CD4-positive, alpha-beta T cell treated with Interleukin-4 for 1 hour (primary cell): ENCODE measurements around the gene IGF1.

Experiments
- DNase-seq, 2 donors: peaks; one replicate each; pipeline ENCODE4 v3.0.0-alpha.2; 2020 to 2022

IGF1 gene

GRCh38 chr12:102425109-102426039 lies 55.0 kb downstream of the IGF1 start:
- DNase-seq, result no peak

- DNase-seq, result no peak
These were observed 56.9 kb downstream of the IGF1 start for GRCh38 chr12:102423462-102423861.

- DNase-seq, result peak in 1 of 2 donors; percentile 8
These were observed 58.4 kb downstream of the IGF1 start for GRCh38 chr12:102421802-102422583.

GRCh38 chr12:102419094-102419764 lies 61.1 kb downstream of the IGF1 start:
- no peak for DNase-seq

GRCh38 chr12:102417055-102417454 lies 63.3 kb downstream of the IGF1 start:
- no peak for DNase-seq

GRCh38 chr12:102415515-102415914 lies 64.8 kb downstream of the IGF1 start:
- DNase-seq, result no peak

GRCh38 chr12:102413396-102413795 lies 67.0 kb downstream of the IGF1 start:
- DNase-seq, result no peak

- DNase-seq, result no peak
These were observed 69.9 kb downstream of the IGF1 start for GRCh38 chr12:102410511-102410910.

GRCh38 chr12:102408487-102409297 lies 71.7 kb downstream of the IGF1 start:
- no peak for DNase-seq

GRCh38 chr12:102407776-102408486 lies 72.4 kb downstream of the IGF1 start:
- DNase-seq, result no peak

- no peak for DNase-seq
These were observed 74.3 kb downstream of the IGF1 start for GRCh38 chr12:102406033-102406584.

- DNase-seq, result no peak
These were observed 79.3 kb downstream of the IGF1 start for GRCh38 chr12:102401087-102401486.

- no peak for DNase-seq
These were observed 80.7 kb downstream of the IGF1 start for GRCh38 chr12:102399653-102400052.

GRCh38 chr12:102396276-102396675 lies 84.1 kb downstream of the IGF1 start:
- no peak for DNase-seq

- no peak for DNase-seq
These were observed 86.2 kb downstream of the IGF1 start for GRCh38 chr12:102394200-102394599.

- DNase-seq, result no peak
These were observed 90.3 kb downstream of the IGF1 start for GRCh38 chr12:102390068-102390467.

GRCh38 chr12:102388469-102388868 lies 91.9 kb downstream of the IGF1 start:
- no peak for DNase-seq

- no peak for DNase-seq
These were observed 95.0 kb downstream of the IGF1 start for GRCh38 chr12:102385343-102385742.

- no peak for DNase-seq
These were observed 100.8 kb downstream of the IGF1 start for GRCh38 chr12:102379346-102380162.

- no peak for DNase-seq
These were observed 103.6 kb downstream of the IGF1 start for GRCh38 chr12:102376781-102377180.
